PC-3 (cell line): ENCODE measurements around the gene VGLL3.

Source experiments
- EZH2 ChIP-seq: fragments of 300-600 bp; sonication (generic); IDR thresholded peaks from one replicate; pipeline ENCODE4 v1.6.1; 2017; ENCODE audit warnings: antibody characterized with exemption, mild to moderate bottlenecking, low read length; ENCODE audit not compliant: unreplicated experiment
- EZH2phosphoT487 ChIP-seq: fragments of 300-600 bp; sonication (generic); IDR thresholded peaks from 2 replicates; pipeline ENCODE4 v1.6.1; 2018; ENCODE audit warnings: mild to moderate bottlenecking, antibody characterized with exemption, low read length, borderline replicate concordance
- TF ChIP-seq, protein P1 (sequence below): fragments of 300-600 bp; sonication (generic); conservative IDR thresholded peaks from 2 replicates; pipeline ENCODE4 v1.5.1; 2017; ENCODE audit warnings: antibody characterized with exemption, low read depth, mild to moderate bottlenecking, low read length

DNA sequence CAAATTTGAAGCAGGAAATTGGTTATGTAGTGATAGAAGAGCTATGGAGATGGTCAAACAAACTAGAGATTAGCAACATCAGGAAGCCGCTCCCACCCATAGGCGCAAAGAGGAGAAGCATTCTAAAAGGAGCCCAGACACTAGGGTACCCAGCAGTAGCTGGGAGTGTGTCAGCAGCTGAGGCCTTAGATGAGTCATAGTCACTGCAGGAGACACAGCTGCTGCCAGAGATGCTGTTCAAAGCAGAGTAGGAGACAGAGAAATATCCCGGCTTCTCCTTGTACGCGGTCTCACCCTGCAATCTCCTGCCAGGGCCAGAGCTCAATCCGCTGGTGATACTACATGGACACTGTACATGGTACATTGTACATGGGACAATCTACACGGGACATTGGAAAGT lies 61.9 kb downstream of the VGLL3 start:
- TF ChIP-seq, protein P1, sequence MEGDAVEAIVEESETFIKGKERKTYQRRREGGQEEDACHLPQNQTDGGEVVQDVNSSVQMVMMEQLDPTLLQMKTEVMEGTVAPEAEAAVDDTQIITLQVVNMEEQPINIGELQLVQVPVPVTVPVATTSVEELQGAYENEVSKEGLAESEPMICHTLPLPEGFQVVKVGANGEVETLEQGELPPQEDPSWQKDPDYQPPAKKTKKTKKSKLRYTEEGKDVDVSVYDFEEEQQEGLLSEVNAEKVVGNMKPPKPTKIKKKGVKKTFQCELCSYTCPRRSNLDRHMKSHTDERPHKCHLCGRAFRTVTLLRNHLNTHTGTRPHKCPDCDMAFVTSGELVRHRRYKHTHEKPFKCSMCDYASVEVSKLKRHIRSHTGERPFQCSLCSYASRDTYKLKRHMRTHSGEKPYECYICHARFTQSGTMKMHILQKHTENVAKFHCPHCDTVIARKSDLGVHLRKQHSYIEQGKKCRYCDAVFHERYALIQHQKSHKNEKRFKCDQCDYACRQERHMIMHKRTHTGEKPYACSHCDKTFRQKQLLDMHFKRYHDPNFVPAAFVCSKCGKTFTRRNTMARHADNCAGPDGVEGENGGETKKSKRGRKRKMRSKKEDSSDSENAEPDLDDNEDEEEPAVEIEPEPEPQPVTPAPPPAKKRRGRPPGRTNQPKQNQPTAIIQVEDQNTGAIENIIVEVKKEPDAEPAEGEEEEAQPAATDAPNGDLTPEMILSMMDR: no peak
- no peak for TF ChIP-seq EZH2phosphoT487
- TF ChIP-seq EZH2: no peak
